ENCODE results near the gene TMEM131L.

Gene TMEM131L

DNA sequence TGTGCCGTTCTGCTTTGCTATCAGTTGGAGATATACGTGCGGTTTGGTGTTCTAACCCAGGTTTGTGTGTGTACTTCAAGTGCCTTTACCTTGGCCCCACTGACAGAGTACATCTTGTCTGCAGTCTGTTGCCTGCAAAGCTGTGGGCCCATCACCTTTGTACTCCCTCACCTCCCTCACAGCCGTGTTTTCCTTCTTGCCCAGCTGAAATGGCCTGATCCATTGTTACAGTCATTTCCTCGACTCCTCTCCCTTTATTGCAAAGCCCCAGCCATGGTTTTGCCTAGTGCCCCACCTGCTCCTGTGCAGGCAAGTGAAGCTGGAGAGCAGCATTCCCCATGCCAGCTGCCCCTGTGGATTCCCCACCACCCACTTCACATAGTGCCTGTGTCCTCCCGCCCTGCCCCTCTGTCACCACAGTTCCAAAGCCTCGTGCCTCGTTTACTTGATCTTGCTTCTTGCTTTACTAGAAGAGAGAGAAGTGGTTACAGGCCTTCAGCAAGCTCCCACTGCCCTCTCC lies 162.7 kb downstream of the TMEM131L start:
- DNase-seq: no peak

DNA sequence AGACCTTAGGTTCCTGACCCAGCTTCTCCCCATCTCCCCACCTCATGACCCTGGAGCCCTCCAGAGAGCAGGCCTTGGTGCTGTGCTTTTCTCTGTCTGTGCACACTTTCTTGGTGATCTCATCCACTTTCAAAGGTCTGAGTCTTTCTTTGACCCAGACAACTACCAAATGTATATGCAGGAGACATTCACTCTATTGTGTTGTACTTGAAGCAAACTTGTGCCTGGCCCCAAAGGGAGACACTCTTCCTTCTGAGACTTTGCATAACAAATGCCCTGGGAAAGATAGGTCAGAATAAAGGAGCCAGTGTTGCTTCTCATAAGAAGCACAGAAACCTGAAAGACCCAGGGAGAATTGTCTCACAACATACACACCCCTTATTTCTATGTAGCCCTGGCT lies 163.6 kb downstream of the TMEM131L start:
- no peak for DNase-seq

DNA sequence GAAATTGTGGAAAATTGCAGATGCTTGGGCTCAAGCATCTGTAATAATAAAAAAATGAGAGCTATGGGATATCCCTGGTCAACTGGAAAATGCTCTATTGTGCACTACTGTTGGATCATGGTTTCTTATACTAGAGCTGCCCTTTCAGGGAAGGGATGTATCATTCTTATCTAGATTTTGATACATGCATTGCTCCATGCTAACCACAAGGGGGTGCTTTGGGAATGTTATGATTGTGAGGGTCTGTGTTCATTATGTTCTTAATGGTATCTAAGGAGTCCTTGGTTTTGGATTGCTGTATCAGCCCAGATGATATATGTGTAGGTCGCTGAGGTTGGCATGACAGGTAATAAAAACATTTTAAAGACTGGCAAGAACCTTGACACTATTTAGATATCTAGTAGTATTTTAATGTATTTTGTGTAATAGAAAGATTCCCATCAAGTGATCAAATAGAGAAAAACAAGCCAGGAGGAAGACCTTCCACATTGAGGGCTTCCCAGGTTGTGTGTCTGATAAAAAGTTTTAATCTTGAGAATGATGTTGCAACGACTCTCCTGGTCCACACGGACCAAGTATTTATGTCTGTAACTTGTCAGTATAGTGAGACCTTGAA lies 168.7 kb downstream of the TMEM131L start:
- peak; percentile 32 to 71 (median 49) for DNase-seq

DNA sequence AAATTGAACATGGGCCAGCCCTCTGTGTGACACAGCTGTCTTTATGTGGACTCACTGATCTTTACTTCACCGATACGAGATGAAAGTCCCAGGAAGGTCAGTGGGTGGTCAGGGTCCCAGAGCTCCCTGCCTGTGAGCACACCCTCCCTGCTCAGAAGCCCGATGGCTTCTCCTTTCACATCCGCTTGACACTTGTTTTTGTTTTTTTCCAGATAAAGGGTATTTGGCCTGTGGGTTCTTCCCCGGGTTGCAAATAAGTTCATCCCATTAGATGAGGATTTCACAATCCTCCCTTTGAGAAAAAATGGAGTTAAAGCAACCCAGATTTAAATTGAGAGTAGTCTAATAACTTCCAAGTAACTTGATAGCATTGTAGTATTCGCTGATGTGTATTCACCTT lies 169.7 kb downstream of the TMEM131L start:
- no peak for DNase-seq

DNA sequence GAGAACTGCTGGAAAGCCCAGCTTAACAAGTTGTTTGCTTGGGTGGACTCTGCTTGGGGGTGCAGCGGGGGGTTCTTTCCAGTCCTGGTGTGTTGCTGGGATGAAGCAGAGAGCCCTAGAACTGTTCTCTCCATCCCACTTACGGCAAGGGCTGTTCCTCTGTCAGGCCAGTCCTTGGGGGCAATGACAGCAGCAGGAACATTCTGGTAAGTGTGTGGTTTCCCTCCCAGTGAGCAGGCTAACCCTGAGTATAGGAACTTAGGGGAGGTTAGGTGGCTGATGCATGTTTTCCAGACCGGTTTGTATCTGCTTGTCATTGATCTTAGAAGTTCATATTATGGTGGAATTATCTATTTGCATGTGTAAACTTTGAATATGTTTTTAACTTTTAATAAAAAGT lies 171.0 kb downstream of the TMEM131L start:
- no peak for DNase-seq

DNA sequence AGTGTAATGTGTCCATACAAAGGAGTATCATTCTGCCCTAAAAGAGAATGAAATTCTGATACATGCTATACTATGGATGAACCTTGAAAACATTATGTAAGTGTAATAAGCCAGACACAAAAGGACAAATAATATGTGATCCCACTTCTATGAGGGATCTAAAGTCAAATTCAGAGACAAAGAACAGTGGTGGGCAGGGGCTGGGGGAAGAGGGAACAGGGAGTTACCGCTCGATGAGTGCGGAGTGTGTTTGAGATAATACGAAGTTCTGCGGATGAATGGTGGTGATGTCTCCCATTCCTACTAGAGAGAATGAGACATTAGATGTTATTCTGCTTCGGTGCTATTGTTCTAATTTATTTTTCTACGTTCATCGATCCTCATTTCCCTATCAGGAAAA lies 171.9 kb downstream of the TMEM131L start:
- DNase-seq: no peak

DNA sequence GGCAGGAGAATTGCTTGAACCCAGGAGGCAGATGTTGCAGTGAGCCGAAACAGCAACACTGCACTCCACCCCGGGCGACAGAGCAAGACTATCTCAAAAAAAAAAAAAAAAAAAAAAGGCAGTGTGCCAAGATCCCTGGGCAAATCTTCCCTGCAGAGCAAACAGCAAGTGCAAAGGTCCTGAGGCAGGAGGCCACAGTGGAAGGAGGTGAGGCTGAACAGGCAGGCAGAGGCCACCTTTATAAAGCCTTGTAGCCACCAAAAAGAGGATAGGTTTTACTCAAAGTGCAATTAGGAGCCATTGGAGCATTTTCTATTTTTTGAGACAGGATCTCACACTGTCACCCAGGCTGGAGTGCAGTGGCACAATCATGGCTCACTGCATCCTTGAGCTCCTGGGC lies 172.8 kb downstream of the TMEM131L start:
- DNase-seq: no peak

DNA sequence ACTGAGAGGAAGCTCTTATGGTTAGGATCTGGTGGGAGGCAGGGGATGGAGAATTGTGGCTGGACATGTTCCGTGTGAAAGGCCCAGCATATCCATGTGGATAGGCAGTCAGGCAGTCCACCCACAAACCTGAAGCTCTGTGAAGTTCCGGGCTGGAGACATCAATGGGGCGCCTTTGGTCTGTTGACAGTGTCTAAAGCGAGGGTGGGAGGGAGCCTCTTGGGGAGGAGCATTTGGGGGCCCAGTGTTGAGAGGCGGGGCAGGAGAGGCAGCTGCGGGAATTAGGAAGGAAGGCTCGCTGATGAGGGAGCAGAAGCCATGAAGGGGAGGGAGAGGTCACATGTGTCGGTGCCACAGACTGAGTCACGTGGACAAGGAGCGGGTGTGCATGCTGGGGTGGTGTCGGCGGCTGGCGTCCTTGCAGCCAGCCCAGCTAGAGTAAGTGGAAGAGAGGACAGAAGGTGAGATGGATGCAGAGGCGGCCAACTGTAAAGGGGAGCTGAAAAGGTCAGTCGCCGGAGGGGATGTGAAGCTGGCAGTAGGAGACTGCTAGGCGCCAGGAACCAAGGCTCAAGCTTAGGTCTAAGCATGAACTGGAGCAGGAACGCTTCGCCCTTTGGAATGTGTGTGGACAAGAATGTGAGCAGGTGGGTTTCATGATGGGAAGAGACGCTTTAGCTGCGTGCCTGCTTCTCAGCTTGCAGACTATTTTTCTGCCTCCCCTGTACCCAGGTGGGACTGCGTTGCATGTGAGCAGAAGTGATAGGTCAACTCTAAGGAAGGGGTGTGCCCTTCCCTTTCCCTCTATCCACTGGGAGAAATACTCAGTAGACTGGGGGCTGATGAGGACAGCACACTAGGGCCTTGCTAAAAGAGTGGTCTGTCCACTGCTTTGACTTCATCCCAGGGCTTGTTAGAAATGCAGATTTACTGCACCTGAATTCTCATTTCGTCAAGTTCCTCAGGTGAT lies 174.0 kb downstream of the TMEM131L start:
- no peak for DNase-seq

DNA sequence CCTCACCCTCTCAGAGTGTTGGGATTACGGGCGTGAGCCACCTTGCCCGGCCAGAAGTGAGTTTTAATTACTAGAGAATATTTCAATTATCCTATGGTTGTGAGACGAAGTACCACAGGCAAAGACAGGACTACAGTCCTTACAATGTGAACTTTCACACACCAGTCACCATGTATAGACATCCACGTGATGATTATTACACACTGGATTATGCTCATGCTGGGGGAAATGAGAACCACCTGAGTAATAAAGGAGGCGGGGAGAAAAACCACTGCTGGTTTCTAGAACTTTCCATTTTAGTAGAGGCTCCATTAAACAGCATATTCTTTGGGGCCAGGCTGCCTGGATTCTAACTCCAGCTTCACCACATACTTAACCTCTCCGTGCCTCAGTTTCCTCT lies 175.4 kb downstream of the TMEM131L start:
- no peak for DNase-seq

DNA sequence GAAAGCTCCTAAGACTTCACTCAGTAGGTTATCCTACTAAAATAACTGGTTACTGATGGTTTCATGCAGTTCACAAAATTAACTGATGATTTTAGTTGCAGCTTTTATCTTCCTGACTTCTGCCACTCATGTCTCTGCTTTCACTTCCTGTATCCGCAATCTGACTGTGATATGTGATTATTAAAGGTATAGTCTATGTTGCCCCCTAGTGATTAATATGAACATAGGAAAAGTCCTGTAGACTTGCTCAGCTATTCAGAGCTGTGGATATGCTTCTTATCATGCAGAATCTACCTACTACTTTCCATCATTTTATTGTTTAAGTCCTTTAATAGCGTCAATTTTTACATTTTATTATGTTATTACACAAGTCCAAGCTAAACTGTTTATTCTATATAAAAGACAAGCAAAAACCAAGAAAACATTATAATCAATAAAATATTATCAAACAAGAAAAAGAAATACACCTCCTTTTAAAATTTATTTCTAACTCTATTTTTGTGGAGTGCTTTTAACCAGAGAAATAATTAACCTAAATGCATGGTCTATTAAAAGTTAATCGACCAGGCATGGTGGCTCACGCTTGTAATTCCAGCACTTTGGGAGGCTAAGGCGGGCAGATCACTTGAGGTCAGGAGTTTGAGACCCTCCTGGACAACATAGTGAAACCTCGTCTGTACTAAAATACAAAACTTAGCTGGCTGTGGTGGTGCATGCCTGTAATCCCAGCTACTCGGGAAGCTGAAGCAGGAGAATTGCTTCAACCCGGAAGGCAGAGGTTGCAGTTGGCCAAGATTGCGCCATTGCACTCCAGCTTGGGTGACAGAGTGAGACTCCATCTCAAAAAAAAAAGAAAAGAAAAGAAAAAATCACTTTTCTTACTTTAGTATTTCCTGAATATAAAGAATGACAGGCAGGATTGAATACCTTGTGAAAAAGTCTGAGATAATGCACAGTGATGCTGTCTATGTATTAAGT lies 177.5 kb downstream of the TMEM131L start:
- peak in 3 of 4 experiments; percentile 40 to 71 (median 69) for DNase-seq

DNA sequence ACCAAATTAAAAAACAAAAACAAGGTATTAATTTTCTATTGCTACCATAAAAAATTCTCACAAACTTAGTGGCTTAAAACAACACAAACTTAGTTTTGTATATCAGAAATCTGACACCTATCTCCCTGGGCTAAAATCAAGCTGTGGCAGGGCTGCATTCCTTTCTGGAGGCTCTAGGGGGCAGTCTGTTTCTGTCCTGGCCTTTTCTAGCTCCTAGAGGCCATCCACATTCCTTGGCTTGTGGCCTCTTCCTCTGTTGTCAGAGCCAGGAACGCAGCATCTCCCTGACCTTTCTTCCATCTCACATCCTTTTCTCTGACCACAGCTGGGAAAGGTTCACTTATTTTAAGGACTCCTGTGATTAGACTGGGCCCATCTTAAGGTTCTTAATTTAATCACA lies 179.0 kb downstream of the TMEM131L start:
- DNase-seq: no peak

DNA sequence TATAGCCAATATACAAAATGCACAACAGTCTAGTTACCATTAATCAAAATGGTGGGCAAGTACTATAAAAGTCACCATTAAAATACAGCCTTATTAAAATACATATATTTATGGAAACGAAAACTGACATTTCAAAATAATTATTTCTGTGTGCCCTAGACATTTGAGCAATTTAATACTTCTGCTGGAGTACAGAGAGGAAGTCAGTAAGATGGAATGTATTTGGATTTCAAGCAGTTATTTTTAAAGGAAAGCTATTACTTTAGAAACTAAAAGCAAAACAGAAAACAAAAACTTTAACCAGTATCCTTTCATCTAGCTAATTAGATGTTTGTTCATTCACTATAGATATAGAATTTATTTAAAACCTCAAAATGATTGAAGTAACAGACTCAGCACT lies 180.1 kb downstream of the TMEM131L start:
- peak in 1 of 4 experiments; percentile 46 for DNase-seq

DNA sequence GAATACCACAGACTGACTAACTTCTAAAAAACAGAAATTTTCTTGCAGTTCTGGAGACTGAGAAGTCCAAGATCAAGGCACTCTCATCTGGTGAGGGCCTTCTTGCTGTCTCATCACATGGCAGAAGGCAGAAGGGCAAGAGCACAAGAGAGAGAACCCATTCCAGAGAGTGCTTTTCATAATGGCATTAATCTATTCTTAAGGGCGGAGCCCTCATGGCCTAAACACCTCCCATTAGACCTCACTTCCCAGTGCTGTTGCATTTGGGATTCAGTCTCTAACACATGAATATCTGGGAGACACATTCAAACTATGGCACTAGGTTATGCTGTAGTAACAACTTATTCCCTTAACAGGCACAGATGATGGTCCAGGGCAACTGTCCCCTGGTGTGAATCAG lies 180.8 kb downstream of the TMEM131L start:
- DNase-seq: no peak

DNA sequence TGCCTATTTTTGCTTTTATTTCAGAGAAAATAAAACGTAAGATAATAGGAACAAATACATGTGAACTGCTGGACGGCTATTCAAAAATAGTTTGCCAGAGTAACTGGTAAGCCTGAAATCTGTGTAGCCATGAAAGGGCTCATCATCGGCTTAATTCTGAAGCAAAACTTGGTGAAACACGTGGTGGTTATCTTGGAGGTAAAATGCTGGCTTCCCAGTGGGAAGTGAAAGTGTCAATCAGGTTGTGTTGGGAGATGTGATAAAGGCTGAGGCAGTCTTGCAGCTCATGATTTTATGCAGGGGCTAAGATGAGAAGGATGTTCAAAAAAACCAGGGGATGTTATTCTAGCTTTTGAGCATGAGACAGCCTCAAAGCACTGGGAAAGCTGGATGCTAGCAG lies 181.8 kb downstream of the TMEM131L start:
- DNase-seq: no peak

DNA sequence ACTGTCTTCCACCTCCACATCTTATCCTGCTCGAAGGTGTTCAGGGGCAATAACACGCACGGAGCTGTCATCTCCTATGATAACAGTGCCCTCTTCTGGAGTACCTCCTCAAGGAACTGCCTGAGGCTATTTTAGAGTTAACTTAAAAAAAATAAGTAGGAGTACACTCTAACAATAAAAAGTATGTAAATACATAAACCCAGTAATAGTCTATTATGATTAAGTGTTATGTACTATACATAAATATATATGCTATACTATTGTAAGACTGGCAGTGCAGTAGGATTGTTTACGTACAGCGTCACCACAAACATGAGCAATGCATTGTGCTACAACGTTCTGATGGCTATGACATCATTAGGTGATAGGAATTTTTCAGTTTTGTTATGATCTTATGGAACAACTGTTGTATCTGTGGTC lies 183.4 kb downstream of the TMEM131L start:
- DNase-seq: peak in 3 of 4 experiments; percentile 39 to 50 (median 49)

DNA sequence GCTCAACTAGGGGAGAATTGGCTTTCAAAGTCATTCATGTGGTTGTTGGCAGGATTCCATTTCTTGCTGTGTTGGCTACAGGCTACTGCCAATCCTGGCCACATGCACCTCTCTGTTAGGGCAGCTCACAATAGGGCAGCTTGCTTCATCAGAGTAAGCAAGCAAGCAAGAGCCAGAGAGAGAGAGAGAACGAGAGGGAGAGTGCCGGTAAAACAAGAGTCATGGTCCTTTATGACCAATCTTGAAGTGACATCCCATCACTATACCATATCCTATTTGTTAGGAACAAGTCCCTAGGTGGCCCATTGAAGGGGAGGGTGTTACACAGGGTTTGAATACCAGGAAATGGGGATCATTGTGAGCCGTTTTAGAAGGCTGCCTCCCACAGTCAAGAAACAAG lies 185.0 kb downstream of the TMEM131L start:
- peak in 2 of 4 experiments; percentile 28 to 38 for DNase-seq

DNA sequence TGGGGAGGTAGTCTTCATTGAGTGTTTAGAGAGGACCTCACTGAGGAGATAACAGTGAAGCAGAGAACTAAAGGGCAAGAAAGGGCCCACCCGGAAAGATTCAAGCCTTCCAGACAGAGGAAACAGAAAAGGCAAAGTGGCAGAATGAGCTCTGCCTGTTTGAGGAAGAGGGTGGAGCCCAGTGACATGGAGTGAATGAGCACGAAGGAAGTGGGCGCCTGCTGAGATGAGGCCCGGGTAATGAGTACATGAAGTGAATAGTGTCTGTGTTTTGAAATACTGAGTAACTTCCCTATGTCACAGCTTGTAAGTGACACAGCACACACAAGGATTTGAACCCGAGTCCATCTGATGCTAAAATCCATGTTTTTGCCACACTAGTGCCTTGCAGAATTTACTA lies 185.4 kb downstream of the TMEM131L start:
- peak; percentile 92 to 97 (median 95) for DNase-seq

DNA sequence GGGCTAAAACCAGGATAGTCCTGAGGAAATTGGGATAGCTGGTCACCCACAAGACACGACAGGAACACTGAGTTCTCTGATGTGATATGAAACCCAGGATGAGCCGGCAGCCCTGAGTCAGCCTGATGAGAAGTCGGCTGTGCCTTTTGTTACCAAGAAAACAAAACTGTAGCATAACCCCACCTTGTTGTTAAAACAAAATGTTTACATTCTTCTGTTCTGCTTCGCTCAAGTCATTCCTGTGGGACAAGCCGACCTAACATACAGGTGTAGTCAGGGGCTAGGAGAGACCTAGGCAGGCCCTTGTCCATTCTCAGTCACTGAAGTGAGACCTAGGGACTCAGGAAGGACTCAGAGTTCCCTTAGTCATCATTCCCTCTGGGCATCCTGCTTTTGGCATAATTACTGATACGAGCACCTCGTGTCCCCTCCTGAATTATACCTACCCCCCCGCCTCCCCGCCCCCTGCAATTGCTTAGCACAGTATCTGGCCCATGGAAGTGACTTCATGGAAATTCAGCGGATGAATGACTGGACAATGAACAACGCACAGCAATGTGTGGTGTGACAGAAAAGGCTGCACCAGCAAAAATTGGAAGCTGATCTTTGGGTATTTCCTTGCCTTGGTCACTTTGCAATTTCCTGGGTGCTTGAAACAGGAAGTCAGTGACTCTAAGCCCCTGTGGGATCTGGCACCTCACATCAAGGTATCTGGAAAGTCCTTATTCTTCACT lies 186.1 kb downstream of the TMEM131L start:
- peak; percentile 83 to 97 (median 92) for DNase-seq

DNA sequence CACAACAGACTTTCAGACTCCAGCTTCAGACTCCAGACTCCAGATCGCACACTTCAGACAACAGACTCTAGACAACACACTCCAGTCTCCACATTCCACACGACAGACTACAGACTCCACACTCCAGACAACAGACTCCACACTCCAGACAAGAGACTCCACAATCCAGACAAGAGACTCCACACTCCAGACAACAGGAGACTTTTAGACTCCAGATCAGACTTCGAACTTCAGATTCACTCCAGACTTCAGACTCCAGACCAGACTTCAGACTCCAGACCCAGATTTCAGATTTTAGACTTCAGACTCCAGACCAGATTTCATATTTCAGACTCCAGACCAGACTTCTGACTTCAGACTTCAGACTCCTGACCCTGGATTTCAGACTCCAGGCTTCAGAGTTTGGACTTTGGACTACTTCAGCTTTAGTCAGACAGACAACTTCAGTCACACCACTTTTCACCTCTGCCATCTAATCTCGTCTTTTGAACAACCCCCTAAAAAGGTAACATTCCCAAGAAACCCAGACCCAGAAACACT lies 188.9 kb downstream of the TMEM131L start:
- DNase-seq: peak in 1 of 4 experiments; percentile 15

DNA sequence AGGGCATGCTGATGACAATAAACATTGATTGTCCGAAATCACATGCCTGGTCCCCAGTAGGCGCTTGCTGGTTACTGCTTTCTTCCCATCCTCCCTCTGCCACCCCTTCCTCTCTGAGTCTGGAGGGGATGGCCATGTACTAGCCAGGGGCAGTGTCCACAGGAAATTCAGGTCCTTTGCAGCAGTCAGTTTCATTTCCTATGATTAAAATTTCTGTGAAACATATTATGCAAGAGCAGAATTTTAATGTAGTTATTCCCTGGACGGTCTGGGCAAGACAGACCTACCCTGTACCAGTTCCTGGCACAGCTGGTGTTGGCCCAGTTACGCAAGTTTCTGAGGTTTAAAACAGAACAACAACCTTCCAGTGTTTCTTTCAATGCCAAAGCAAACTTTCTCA lies 189.8 kb downstream of the TMEM131L start:
- peak; percentile 58 to 83 (median 73) for DNase-seq

DNA sequence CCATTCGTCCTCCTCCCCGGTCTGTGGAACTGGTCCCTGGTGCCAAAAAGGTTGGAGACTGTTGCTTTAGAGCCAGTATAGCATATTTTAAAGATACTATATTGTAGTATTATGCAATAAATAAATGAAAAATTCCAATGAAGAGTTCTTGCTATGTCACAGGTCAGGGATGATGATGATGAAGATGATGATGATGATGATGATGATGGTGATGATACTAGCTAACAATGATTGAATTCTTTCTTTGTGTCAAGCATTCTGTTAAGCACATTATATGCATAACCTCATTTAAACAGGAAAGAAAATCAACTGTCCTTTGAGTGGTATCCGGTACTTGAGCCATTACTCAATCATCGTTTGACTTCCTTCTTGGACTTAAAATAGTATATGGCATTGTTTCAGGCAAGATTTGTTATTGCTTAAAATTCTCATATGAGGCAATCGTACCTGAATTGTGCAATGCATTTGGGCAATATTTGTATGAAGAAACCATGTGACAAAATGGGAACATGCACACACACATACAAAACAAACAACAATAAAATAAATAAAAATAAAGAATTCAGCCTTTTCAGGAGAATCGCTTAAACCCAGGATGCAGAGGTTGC lies 195.2 kb downstream of the TMEM131L start:
- DNase-seq: peak; percentile 57 to 95 (median 90)

Data from suppressor macrophage (primary cell).